ENCODE measurements around the gene TSHR.

DNA sequence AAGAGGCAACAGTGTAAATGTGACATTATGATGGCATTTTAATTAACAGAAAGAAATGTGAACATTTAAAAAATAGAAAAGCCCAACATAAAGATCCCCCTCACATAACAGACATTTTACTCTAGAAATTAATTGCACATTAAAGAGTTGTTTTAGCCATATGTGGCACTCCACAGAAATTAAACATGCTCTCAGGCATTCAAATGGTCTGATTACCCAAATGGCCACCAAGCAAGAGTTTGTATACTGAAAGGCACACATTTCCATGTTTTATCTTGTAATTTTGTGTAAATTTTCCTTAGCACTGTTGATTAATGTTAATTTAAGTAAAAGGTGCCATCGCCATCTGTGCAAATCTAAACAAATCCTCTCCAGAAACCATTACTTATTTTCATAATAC lies 221.8 kb downstream of the TSHR start:
- TF ChIP-seq, protein P1, sequence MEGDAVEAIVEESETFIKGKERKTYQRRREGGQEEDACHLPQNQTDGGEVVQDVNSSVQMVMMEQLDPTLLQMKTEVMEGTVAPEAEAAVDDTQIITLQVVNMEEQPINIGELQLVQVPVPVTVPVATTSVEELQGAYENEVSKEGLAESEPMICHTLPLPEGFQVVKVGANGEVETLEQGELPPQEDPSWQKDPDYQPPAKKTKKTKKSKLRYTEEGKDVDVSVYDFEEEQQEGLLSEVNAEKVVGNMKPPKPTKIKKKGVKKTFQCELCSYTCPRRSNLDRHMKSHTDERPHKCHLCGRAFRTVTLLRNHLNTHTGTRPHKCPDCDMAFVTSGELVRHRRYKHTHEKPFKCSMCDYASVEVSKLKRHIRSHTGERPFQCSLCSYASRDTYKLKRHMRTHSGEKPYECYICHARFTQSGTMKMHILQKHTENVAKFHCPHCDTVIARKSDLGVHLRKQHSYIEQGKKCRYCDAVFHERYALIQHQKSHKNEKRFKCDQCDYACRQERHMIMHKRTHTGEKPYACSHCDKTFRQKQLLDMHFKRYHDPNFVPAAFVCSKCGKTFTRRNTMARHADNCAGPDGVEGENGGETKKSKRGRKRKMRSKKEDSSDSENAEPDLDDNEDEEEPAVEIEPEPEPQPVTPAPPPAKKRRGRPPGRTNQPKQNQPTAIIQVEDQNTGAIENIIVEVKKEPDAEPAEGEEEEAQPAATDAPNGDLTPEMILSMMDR (IDR thresholded peaks at IDR 0.05): no peak
- TF ChIP-seq POLR2A (IDR thresholded peaks at IDR 0.05) (no peak), POLR2AphosphoS5 (IDR thresholded peaks at IDR 0.05) (no peak)
